Panc1 (cell line): ENCODE data around the gene ASF1B.

ENCODE experiments used
- CTCF ChIP-seq: fragments of 450-650 bp; IDR thresholded peaks from 2 replicates; pipeline ENCODE4 v1.5.1; 2017; ENCODE audit warnings: mild to moderate bottlenecking
- POLR2AphosphoS5 ChIP-seq: IDR thresholded peaks from 2 replicates; pipeline ENCODE4 v1.6.1; 2012; ENCODE audit warnings: mild to moderate bottlenecking, low read depth, low read length, moderate library complexity
- REST ChIP-seq, 2 experiments: IDR thresholded peaks; 2 replicates each; pipeline ENCODE4 v1.6.1; 2011 to 2012; ENCODE audit warnings: low read depth in 2 of 2, control low read depth in 1 of 2, low read length in 1 of 2, mild to moderate bottlenecking in 1 of 2, moderate library complexity in 1 of 2; ENCODE audit not compliant: insufficient read depth in 1 of 2

GRCh38 chr19:14138576-14139265 lies 2.3 kb upstream of the ASF1B start:
- no peak for TF ChIP-seq POLR2AphosphoS5
- TF ChIP-seq CTCF, result no peak
- no peak for TF ChIP-seq REST (IDR thresholded peaks at IDR 0.05; ENCODE audit: insufficient read depth in 1 of 2, low read depth in 2 of 2, low read length in 1 of 2)
